ENCODE measurements around the gene APOBR. TPM values are rescaled to one million over a fixed set of nuclear protein-coding genes. Genes with fewer than 3 reads are reported as not detected.

The APOBR gene
- total and polyA plus RNA-seq, 9 of the 15 experiments (the other 6 are each of a cell fraction or from before 2014, with no cell fraction given), result 0.08 to 6.1 (median 2.8) TPM; not detected in 1

Other genes with a start within 250 kb of the APOBR start
Only the 7 nearest of the 12 such genes appear.
- gene EIF3CL, start 90.8 kb upstream of the APOBR start, total RNA-seq (2014; rRNA removed), result 85.4 and 89.8 TPM in 2 replicates
- gene EIF3CL, start 90.8 kb upstream of the APOBR start, total RNA-seq (2014; rRNA removed; fragmentation: Illumina TruSeq; extraction: Trizol), result 30.7 and 40.1 TPM in 2 replicates
- 88.1 and 88.2 TPM in 2 replicates for gene EIF3CL, start 90.8 kb upstream of the APOBR start, total RNA-seq (2015; rRNA removed; fragmentation: Illumina TruSeq; extraction: Trizol)
- gene EIF3CL, start 90.8 kb upstream of the APOBR start, total RNA-seq (2021), result 78.1 and 112 TPM in 2 replicates
- gene EIF3CL, start 90.8 kb upstream of the APOBR start, polyA plus RNA-seq (2011; rRNA removed), result 130 and 155 TPM in 2 replicates
- gene EIF3CL, start 90.8 kb upstream of the APOBR start, polyA plus RNA-seq (2014; fragmentation: Illumina TruSeq; extraction: Trizol), result 119 and 183 TPM in 2 replicates
- 10 to 100 TPM in 1 of 2 experiments, 1 to 10 TPM in 1; 3.7 to 10.4 TPM for gene EIF3CL, start 90.8 kb upstream of the APOBR start, polyA plus RNA-seq (2014; fragmentation: Nextera tagmentation; extraction: Ambion mirVana)
- 78.1 and 99.2 TPM in 2 replicates for gene EIF3CL, start 90.8 kb upstream of the APOBR start, polyA plus RNA-seq (2014; rRNA removed)
- not detected in 2 replicates for gene NPIPB7, start 22.3 kb upstream of the APOBR start, total RNA-seq (2014; rRNA removed)
- gene NPIPB7, start 22.3 kb upstream of the APOBR start, total RNA-seq (2014; rRNA removed; fragmentation: Illumina TruSeq; extraction: Trizol), result not detected in 2 replicates
- gene NPIPB7, start 22.3 kb upstream of the APOBR start, total RNA-seq (2015; rRNA removed; fragmentation: Illumina TruSeq; extraction: Trizol), result not detected in 2 replicates
- gene NPIPB7, start 22.3 kb upstream of the APOBR start, total RNA-seq (2021), result not detected in 2 replicates
- gene NPIPB7, start 22.3 kb upstream of the APOBR start, polyA plus RNA-seq (2011; rRNA removed), result not detected in 2 replicates
- gene NPIPB7, start 22.3 kb upstream of the APOBR start, polyA plus RNA-seq (2014; fragmentation: Illumina TruSeq; extraction: Trizol), result not detected in 2 replicates
- under 1 TPM in 1 of 2 experiments, not detected in 1; 0.07 TPM for gene NPIPB7, start 22.3 kb upstream of the APOBR start, polyA plus RNA-seq (2014; fragmentation: Nextera tagmentation; extraction: Ambion mirVana)
- not detected in 2 replicates for gene NPIPB7, start 22.3 kb upstream of the APOBR start, polyA plus RNA-seq (2014; rRNA removed)
- 11.0 and 11.1 TPM in 2 replicates for gene CLN3, start 2.6 kb upstream of the APOBR start, total RNA-seq (2014; rRNA removed)
- gene CLN3, start 2.6 kb upstream of the APOBR start, total RNA-seq (2014; rRNA removed; fragmentation: Illumina TruSeq; extraction: Trizol), result 4.5 and 5.6 TPM in 2 replicates
- gene CLN3, start 2.6 kb upstream of the APOBR start, total RNA-seq (2015; rRNA removed; fragmentation: Illumina TruSeq; extraction: Trizol), result 11.6 and 11.9 TPM in 2 replicates
- gene CLN3, start 2.6 kb upstream of the APOBR start, total RNA-seq (2021), result 27.1 and 31.9 TPM in 2 replicates
- 12.5 and 24.8 TPM in 2 replicates for gene CLN3, start 2.6 kb upstream of the APOBR start, polyA plus RNA-seq (2011; rRNA removed)
- gene CLN3, start 2.6 kb upstream of the APOBR start, polyA plus RNA-seq (2014; fragmentation: Illumina TruSeq; extraction: Trizol), result 20.9 and 30.5 TPM in 2 replicates
- 1 to 10 TPM; 2.5 to 3.1 TPM for gene CLN3, start 2.6 kb upstream of the APOBR start, polyA plus RNA-seq (2014; fragmentation: Nextera tagmentation; extraction: Ambion mirVana)
- 12.7 and 19.9 TPM in 2 replicates for gene CLN3, start 2.6 kb upstream of the APOBR start, polyA plus RNA-seq (2014; rRNA removed)
- gene IL27, start 12.2 kb downstream of the APOBR start, total RNA-seq (2014; rRNA removed), result not detected in 2 replicates
- gene IL27, start 12.2 kb downstream of the APOBR start, total RNA-seq (2014; rRNA removed; fragmentation: Illumina TruSeq; extraction: Trizol), result not detected in 2 replicates
- gene IL27, start 12.2 kb downstream of the APOBR start, total RNA-seq (2015; rRNA removed; fragmentation: Illumina TruSeq; extraction: Trizol), result not detected in 2 replicates
- not detected in 2 replicates for gene IL27, start 12.2 kb downstream of the APOBR start, total RNA-seq (2021)
- not detected in 2 replicates for gene IL27, start 12.2 kb downstream of the APOBR start, polyA plus RNA-seq (2011; rRNA removed)
- not detected in 2 replicates for gene IL27, start 12.2 kb downstream of the APOBR start, polyA plus RNA-seq (2014; fragmentation: Illumina TruSeq; extraction: Trizol)
- gene IL27, start 12.2 kb downstream of the APOBR start, polyA plus RNA-seq (2014; fragmentation: Nextera tagmentation; extraction: Ambion mirVana), result not detected
- not detected in 2 replicates for gene IL27, start 12.2 kb downstream of the APOBR start, polyA plus RNA-seq (2014; rRNA removed)
- 0.27 and 0.86 TPM in 2 replicates for gene NUPR1, start 44.3 kb downstream of the APOBR start, total RNA-seq (2014; rRNA removed)
- 0.07 TPM in 1 of 2 replicates, not detected in the other for gene NUPR1, start 44.3 kb downstream of the APOBR start, total RNA-seq (2014; rRNA removed; fragmentation: Illumina TruSeq; extraction: Trizol)
- 0.40 and 0.64 TPM in 2 replicates for gene NUPR1, start 44.3 kb downstream of the APOBR start, total RNA-seq (2015; rRNA removed; fragmentation: Illumina TruSeq; extraction: Trizol)
- gene NUPR1, start 44.3 kb downstream of the APOBR start, total RNA-seq (2021), result 0.56 and 1.5 TPM in 2 replicates
- gene NUPR1, start 44.3 kb downstream of the APOBR start, polyA plus RNA-seq (2011; rRNA removed), result 0.11 and 0.34 TPM in 2 replicates
- gene NUPR1, start 44.3 kb downstream of the APOBR start, polyA plus RNA-seq (2014; fragmentation: Illumina TruSeq; extraction: Trizol), result 0.08 and 1.00 TPM in 2 replicates
- under 1 TPM; 0.08 to 0.21 TPM for gene NUPR1, start 44.3 kb downstream of the APOBR start, polyA plus RNA-seq (2014; fragmentation: Nextera tagmentation; extraction: Ambion mirVana)
- gene NUPR1, start 44.3 kb downstream of the APOBR start, polyA plus RNA-seq (2014; rRNA removed), result 0.09 and 0.34 TPM in 2 replicates
- 33.1 and 36.1 TPM in 2 replicates for gene SGF29, start 59.3 kb downstream of the APOBR start, total RNA-seq (2014; rRNA removed)
- gene SGF29, start 59.3 kb downstream of the APOBR start, total RNA-seq (2014; rRNA removed; fragmentation: Illumina TruSeq; extraction: Trizol), result 16.3 and 21.2 TPM in 2 replicates
- 28.1 and 31.3 TPM in 2 replicates for gene SGF29, start 59.3 kb downstream of the APOBR start, total RNA-seq (2015; rRNA removed; fragmentation: Illumina TruSeq; extraction: Trizol)
- 34.2 and 41.1 TPM in 2 replicates for gene SGF29, start 59.3 kb downstream of the APOBR start, total RNA-seq (2021)
- 2.6 and 4.1 TPM in 2 replicates for gene SGF29, start 59.3 kb downstream of the APOBR start, polyA plus RNA-seq (2011; rRNA removed)
- 24.5 and 30.9 TPM in 2 replicates for gene SGF29, start 59.3 kb downstream of the APOBR start, polyA plus RNA-seq (2014; fragmentation: Illumina TruSeq; extraction: Trizol)
- gene SGF29, start 59.3 kb downstream of the APOBR start, polyA plus RNA-seq (2014; fragmentation: Nextera tagmentation; extraction: Ambion mirVana), result 10 to 100 TPM in 1 of 2 experiments, 1 to 10 TPM in 1; 6.0 to 11.9 TPM
- 14.4 and 16.5 TPM in 2 replicates for gene SGF29, start 59.3 kb downstream of the APOBR start, polyA plus RNA-seq (2014; rRNA removed)
- gene SULT1A2, start 102.4 kb downstream of the APOBR start, total RNA-seq (2014; rRNA removed), result 1.8 and 3.2 TPM in 2 replicates
- 0.64 and 0.73 TPM in 2 replicates for gene SULT1A2, start 102.4 kb downstream of the APOBR start, total RNA-seq (2014; rRNA removed; fragmentation: Illumina TruSeq; extraction: Trizol)
- 1.6 and 1.9 TPM in 2 replicates for gene SULT1A2, start 102.4 kb downstream of the APOBR start, total RNA-seq (2015; rRNA removed; fragmentation: Illumina TruSeq; extraction: Trizol)
- 1.1 and 1.2 TPM in 2 replicates for gene SULT1A2, start 102.4 kb downstream of the APOBR start, total RNA-seq (2021)
- 0.39 and 0.92 TPM in 2 replicates for gene SULT1A2, start 102.4 kb downstream of the APOBR start, polyA plus RNA-seq (2011; rRNA removed)
- gene SULT1A2, start 102.4 kb downstream of the APOBR start, polyA plus RNA-seq (2014; fragmentation: Illumina TruSeq; extraction: Trizol), result 1.3 and 2.1 TPM in 2 replicates
- 1 to 10 TPM; 2.4 to 2.9 TPM for gene SULT1A2, start 102.4 kb downstream of the APOBR start, polyA plus RNA-seq (2014; fragmentation: Nextera tagmentation; extraction: Ambion mirVana)
- gene SULT1A2, start 102.4 kb downstream of the APOBR start, polyA plus RNA-seq (2014; rRNA removed), result 1.5 and 1.7 TPM in 2 replicates